Measurements from ENCODE around the gene CAMK1D. TPM values are rescaled to one million over a fixed set of nuclear protein-coding genes. Genes with fewer than 3 reads are reported as not detected.

The CAMK1D gene
- total RNA-seq, 4 donors from 2014 or later: 5.6 to 23.9 (median 7.4) TPM

GRCh38 chr10:12822126-12822892 lies 473.0 kb downstream of the CAMK1D start:
- no peak for DNase-seq
- Histone ChIP-seq H3K27ac (no peak overlapping the region), H3K36me3 (peaks cover 0 to 8% (median 0%) of the 10 kb centered on the region in 3 donors), H3K9me3 (no peaks in the 10 kb centered on the region), H3K4me3 (no peak overlapping the region), H3K4me1 (no peaks in the 10 kb centered on the region), H3K27me3 (no peaks in the 10 kb centered on the region)
- TF ChIP-seq POLR2A (IDR thresholded peaks at IDR 0.05): no peak
- no peak for TF ChIP-seq CTCF (IDR thresholded peaks at IDR 0.05)

DNA sequence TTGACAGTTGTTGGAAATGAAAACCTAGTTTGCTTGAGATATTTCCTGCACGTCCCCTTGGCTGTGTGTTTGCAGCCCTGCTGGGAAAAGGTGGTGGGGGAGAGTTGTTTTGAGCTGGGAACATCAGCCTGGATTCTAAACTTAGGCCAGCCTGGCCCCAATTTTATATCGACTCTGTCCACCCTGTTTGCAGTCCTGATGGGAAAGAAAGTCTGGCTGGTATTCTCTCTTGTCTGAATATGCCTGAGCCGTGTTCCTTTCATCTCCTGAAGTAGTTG lies 473.5 kb downstream of the CAMK1D start:
- Histone ChIP-seq H3K36me3 (peaks cover 0 to 3% (median 0%) of the 10 kb centered on the region in 3 donors), H3K27ac (no peak overlapping the region), H3K27me3 (no peaks in the 10 kb centered on the region), H3K4me1 (no peaks in the 10 kb centered on the region), H3K9me3 (no peaks in the 10 kb centered on the region), H3K4me3 (no peak overlapping the region)
- DNase-seq: no peak
- no peak for TF ChIP-seq CTCF (IDR thresholded peaks at IDR 0.05)
- TF ChIP-seq POLR2A (IDR thresholded peaks at IDR 0.05): no peak

GRCh38 chr10:12823328-12823727 lies 474.0 kb downstream of the CAMK1D start:
- H3K4me1 ChIP-seq: no peaks in the 10 kb centered on the region
- no peaks in the 10 kb centered on the region for H3K9me3 ChIP-seq
- no peak for DNase-seq
- no peak overlapping the region for H3K27ac ChIP-seq
- no peaks in the 10 kb centered on the region for H3K27me3 ChIP-seq
- H3K4me3 ChIP-seq: no peak overlapping the region
- peaks cover 0 to 3% (median 0%) of the 10 kb centered on the region in 3 donors for H3K36me3 ChIP-seq
- TF ChIP-seq POLR2A (IDR thresholded peaks at IDR 0.05) (no peak), CTCF (IDR thresholded peaks at IDR 0.05) (no peak)

DNA sequence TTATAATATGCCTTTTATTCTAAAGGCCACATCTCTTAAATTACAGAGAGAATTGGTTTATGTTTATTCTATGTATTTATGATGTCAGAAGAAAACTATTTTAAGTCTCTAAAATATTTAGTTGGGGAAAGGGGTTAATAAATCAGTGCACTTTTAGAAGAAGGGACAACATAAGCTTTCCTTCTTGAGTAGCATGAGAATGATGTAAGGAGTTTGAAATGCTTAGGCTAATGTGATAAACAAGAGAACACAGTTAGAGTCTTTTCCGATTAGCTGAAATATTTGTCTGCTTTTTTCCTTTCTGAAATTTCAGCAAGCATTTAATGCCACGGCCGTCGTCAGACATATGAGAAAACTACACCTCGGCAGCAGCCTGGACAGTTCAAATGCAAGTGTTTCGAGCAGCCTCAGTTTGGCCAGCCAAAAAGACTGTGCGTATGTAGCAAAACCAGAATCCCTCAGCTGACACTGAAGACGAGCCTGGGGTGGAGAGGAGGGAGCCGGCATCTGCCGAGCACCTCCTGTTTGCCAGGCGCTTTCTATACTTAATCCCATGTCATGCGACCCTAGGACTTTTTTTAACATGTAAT lies 476.0 kb downstream of the CAMK1D start:
- Histone ChIP-seq H3K4me3 (no peak overlapping the region), H3K27ac (no peak overlapping the region), H3K4me1 (no peaks in the 10 kb centered on the region), H3K27me3 (no peaks in the 10 kb centered on the region), H3K9me3 (no peaks in the 10 kb centered on the region), H3K36me3 (no peaks in the 10 kb centered on the region)
- TF ChIP-seq CTCF (IDR thresholded peaks at IDR 0.05) (no peak), POLR2A (IDR thresholded peaks at IDR 0.05) (no peak)
- no peak for DNase-seq

- no peaks in the 10 kb centered on the region for H3K27me3 ChIP-seq
- DNase-seq: no peak
- H3K4me3 ChIP-seq: no peak overlapping the region
- TF ChIP-seq CTCF (IDR thresholded peaks at IDR 0.05): no peak
- TF ChIP-seq POLR2A (IDR thresholded peaks at IDR 0.05): no peak
- no peak overlapping the region for H3K27ac ChIP-seq
- H3K36me3 ChIP-seq: no peaks in the 10 kb centered on the region
- H3K4me1 ChIP-seq: no peaks in the 10 kb centered on the region
- no peaks in the 10 kb centered on the region for H3K9me3 ChIP-seq
Observed at GRCh38 chr10:12826800-12827372, 477.5 kb downstream of the CAMK1D start.
